Type B pancreatic cell (in vitro differentiated cells): ENCODE measurements around the gene SMOC2. TPM values are rescaled to one million over a fixed set of nuclear protein-coding genes. Genes with fewer than 3 reads are reported as not detected.
A peak's percentile ranks its signal among the peaks of the same experiment; 100 is the strongest.

ENCODE experiments used
- DNase-seq: peaks from one replicate; pipeline ENCODE4 v3.0.0; 2021; ENCODE audit warnings: mixed read lengths; ENCODE audit not compliant: unreplicated experiment; ENCODE audit errors: extremely low spot score
- H3K27ac Mint-ChIP-seq: 2 replicates; pipeline ENCODE4 v1.8.0; 2021; ENCODE audit warnings: mild to moderate bottlenecking, mixed read lengths
- H3K27me3 Mint-ChIP-seq: 2 replicates; pipeline ENCODE4 v1.8.0; 2021; ENCODE audit warnings: mixed read lengths
- H3K36me3 Mint-ChIP-seq: 2 replicates; pipeline ENCODE4 v1.8.0; 2021; ENCODE audit warnings: mixed read lengths
- H3K4me1 Mint-ChIP-seq: one replicate; pipeline ENCODE4 v1.8.0; 2021; ENCODE audit warnings: mixed read lengths; ENCODE audit not compliant: unreplicated experiment
- H3K4me3 Mint-ChIP-seq: 2 replicates; pipeline ENCODE4 v1.8.0; 2021; ENCODE audit warnings: mild to moderate bottlenecking, mixed read lengths
- H3K9me3 Mint-ChIP-seq: 2 replicates; pipeline ENCODE4 v1.8.0; 2021; ENCODE audit warnings: mixed read lengths
- total RNA-seq: library from RNA; stranded (reverse); gene quantifications from 2 replicates; pipeline ENCODE4 v1.2.1, GENCODE V29; 2021; ENCODE audit warnings: low replicate concordance
- TF ChIP-seq, protein P1 (sequence below): fragments of 200-600 bp; sonication (generic); conservative IDR thresholded peaks from 2 replicates; pipeline ENCODE4 v1.5.0; 2021; ENCODE audit warnings: antibody characterized with exemption, mild to moderate bottlenecking

SMOC2 gene
- total RNA-seq, 1 donor from 2014 or later: 18.9 TPM

GRCh38 chr6:168640768-168641167, 199.8 kb downstream of the SMOC2 start:
- DNase-seq: no peak
- Mint-ChIP-seq H3K36me3 (no peaks in the 10 kb centered on the region), H3K4me1 (peaks cover 34% of the 10 kb centered on the region), H3K27ac (peak overlapping the region; percentile 67), H3K27me3 (no peaks in the 10 kb centered on the region), H3K4me3 (peak overlapping the region; percentile 12), H3K9me3 (no peaks in the 10 kb centered on the region)
- TF ChIP-seq, protein P1, sequence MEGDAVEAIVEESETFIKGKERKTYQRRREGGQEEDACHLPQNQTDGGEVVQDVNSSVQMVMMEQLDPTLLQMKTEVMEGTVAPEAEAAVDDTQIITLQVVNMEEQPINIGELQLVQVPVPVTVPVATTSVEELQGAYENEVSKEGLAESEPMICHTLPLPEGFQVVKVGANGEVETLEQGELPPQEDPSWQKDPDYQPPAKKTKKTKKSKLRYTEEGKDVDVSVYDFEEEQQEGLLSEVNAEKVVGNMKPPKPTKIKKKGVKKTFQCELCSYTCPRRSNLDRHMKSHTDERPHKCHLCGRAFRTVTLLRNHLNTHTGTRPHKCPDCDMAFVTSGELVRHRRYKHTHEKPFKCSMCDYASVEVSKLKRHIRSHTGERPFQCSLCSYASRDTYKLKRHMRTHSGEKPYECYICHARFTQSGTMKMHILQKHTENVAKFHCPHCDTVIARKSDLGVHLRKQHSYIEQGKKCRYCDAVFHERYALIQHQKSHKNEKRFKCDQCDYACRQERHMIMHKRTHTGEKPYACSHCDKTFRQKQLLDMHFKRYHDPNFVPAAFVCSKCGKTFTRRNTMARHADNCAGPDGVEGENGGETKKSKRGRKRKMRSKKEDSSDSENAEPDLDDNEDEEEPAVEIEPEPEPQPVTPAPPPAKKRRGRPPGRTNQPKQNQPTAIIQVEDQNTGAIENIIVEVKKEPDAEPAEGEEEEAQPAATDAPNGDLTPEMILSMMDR: no peak

GRCh38 chr6:168641446-168641845, 200.5 kb downstream of the SMOC2 start:
- Mint-ChIP-seq H3K27ac (peak overlapping the region; percentile 67), H3K36me3 (no peaks in the 10 kb centered on the region), H3K27me3 (peaks cover 3% of the 10 kb centered on the region), H3K4me1 (peaks cover 29% of the 10 kb centered on the region), H3K9me3 (no peaks in the 10 kb centered on the region), H3K4me3 (peak overlapping the region; percentile 12)
- TF ChIP-seq, protein P1: no peak
- no peak for DNase-seq

- H3K4me1 Mint-ChIP-seq: peaks cover 34% of the 10 kb centered on the region
- peaks cover 3% of the 10 kb centered on the region for H3K27me3 Mint-ChIP-seq
- no peak overlapping the region for H3K27ac Mint-ChIP-seq
- H3K9me3 Mint-ChIP-seq: no peaks in the 10 kb centered on the region
- TF ChIP-seq, protein P1: no peak
- DNase-seq: no peak
- no peaks in the 10 kb centered on the region for H3K36me3 Mint-ChIP-seq
- H3K4me3 Mint-ChIP-seq: no peak overlapping the region
Observed at GRCh38 chr6:168643401-168643800, 202.4 kb downstream of the SMOC2 start.

GRCh38 chr6:168645326-168645725, 204.3 kb downstream of the SMOC2 start:
- Mint-ChIP-seq H3K27ac (no peak overlapping the region), H3K36me3 (no peaks in the 10 kb centered on the region), H3K4me1 (peaks cover 37% of the 10 kb centered on the region), H3K4me3 (no peak overlapping the region), H3K9me3 (no peaks in the 10 kb centered on the region), H3K27me3 (peaks cover 6% of the 10 kb centered on the region)
- no peak for DNase-seq
- TF ChIP-seq, protein P1: no peak

DNA sequence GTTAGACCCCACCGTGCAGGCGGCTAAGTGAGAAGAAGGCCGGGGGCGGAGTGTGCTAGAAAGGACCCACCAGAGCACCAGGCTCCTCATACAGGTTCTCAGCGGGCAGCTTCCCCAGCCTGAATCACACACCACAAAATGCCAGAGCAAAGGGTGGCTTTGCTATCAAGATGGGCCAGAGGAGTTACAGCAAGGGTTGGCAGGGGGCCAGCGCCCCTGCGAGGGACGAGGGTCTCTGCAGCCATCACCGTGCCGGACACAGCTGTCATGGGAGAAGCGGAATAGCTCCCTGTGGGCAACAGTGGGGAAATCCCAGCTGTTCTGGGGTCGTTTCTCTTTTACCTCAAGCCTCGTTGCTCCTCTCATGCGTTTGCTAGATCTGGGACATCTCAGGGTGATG, 206.3 kb downstream of the SMOC2 start:
- Mint-ChIP-seq H3K27ac (no peak overlapping the region), H3K36me3 (no peaks in the 10 kb centered on the region), H3K4me1 (peaks cover 35% of the 10 kb centered on the region), H3K4me3 (no peak overlapping the region), H3K9me3 (no peaks in the 10 kb centered on the region), H3K27me3 (peaks cover 6% of the 10 kb centered on the region)
- TF ChIP-seq, protein P1: no peak
- no peak for DNase-seq
